Spleen (tissue), 11 donors: ENCODE data around the gene OXNAD1. TPM values are rescaled to one million over a fixed set of nuclear protein-coding genes. Genes with fewer than 3 reads are reported as not detected.

ENCODE experiments used
- DNase-seq: peaks from one replicate; pipeline ENCODE4 v3.0.0-alpha.2; 2020
- H3K27ac ChIP-seq, 8 donors: fragments of 200-600 bp; sonication (generic) in 7 of 8; 1 replicate in 4 of 8; 2 replicates in 4 of 8; pipeline versions ENCODE4 v1.5.0 to v1.8.0; 2016 to 2021; ENCODE audit warnings: inconsistent platforms in 4 of 8, mild to moderate bottlenecking in 4 of 8, moderate library complexity in 1 of 8
- H3K27me3 ChIP-seq, 7 donors: fragments of 200-600 bp; sonication (generic) in 6 of 7; replicated peaks in 1 of 7; 1 replicate in 4 of 7; 2 replicates in 3 of 7; pipeline versions ENCODE4 v1.5.0 to v1.8.0; 2016 to 2021; ENCODE audit warnings: inconsistent platforms in 3 of 7, mild to moderate bottlenecking in 1 of 7
- H3K36me3 ChIP-seq, 6 donors: fragments of 200-600 bp; sonication (generic) in 5 of 6; 1 replicate in 4 of 6; 2 replicates in 2 of 6; pipeline versions ENCODE4 v1.5.0 to v1.8.0; 2016 to 2021; ENCODE audit warnings: inconsistent platforms in 2 of 6
- H3K4me1 ChIP-seq, 6 donors: fragments of 200-600 bp; sonication (generic) in 5 of 6; 1 replicate in 3 of 6; 2 replicates in 3 of 6; pipeline versions ENCODE4 v1.5.0 to v1.8.0; 2016 to 2021; ENCODE audit warnings: inconsistent platforms in 3 of 6
- H3K4me3 ChIP-seq, 8 donors: fragments of 200-600 bp; sonication (generic) in 7 of 8; 1 replicate in 4 of 8; 2 replicates in 4 of 8; pipeline versions ENCODE4 v1.5.0 to v1.8.0; 2016 to 2021; ENCODE audit warnings: inconsistent platforms in 4 of 8, mild to moderate bottlenecking in 4 of 8, moderate library complexity in 2 of 8
- H3K9me3 ChIP-seq, 8 donors: fragments of 200-600 bp; sonication (generic) in 7 of 8; 1 replicate in 4 of 8; 2 replicates in 4 of 8; pipeline versions ENCODE4 v1.5.0 to v1.8.0; 2016 to 2021; ENCODE audit warnings: inconsistent platforms in 4 of 8
- CTCF ChIP-seq, 11 experiments: fragments of 200-600 bp in 7 of 11; fragments of 450-650 bp in 4 of 11; sonication (generic) in 4 of 11; IDR thresholded peaks in 8 of 11; conservative IDR thresholded peaks in 3 of 11; 1 replicate in 7 of 11; 2 replicates in 4 of 11; pipeline versions ENCODE4 v1.4.0 to v1.8.0; 2016 to 2021; ENCODE audit warnings: antibody characterized with exemption in 11 of 11, inconsistent platforms in 4 of 11, mild to moderate bottlenecking in 1 of 11
- POLR2A ChIP-seq, 3 donors: fragments of 450-650 bp; IDR thresholded peaks; one replicate each; pipeline ENCODE4 v1.5.1; 2017; ENCODE audit warnings: antibody characterized with exemption in 3 of 3, mild to moderate bottlenecking in 1 of 3
- POLR2AphosphoS5 ChIP-seq, 3 donors: sonication (generic); formaldehyde crosslinking; IDR thresholded peaks; one replicate each; pipeline ENCODE4 v1.5.1; 2017; ENCODE audit warnings: antibody characterized with exemption in 3 of 3
- WGBS, 5 donors: extraction: QIAGEN DNeasy Blood & Tissue Kit in 3 of 5; methylation state at CpG; one replicate each; pipeline versions ENCODE4 v1.1.5 to v1.1.7; 2013 to 2018; 5-methylcytosine and 5-hydroxymethylcytosine counted together
- intact Hi-C: fragments of 100-400 bp; cut with DNase I; formaldehyde crosslinking; loops from one replicate; pipeline ENCODE4 v1.15.0; 2023; ENCODE audit warnings: low total_unique reads
- polyA plus RNA-seq, 3 donors: library from polyadenylated mRNA; stranded (reverse); fragments of 200-250 nt; gene quantifications; one replicate each; pipeline ENCODE4 v1.2.1, GENCODE V29; 2013
- total RNA-seq, 7 donors: library from RNA; depleted of rRNA in 3 of 7; stranded (reverse); fragments of >200 nt in 3 of 7; fragmentation: NEBNext Ultra II Directional in 4 of 7; extraction: Animal tissue kit (Norgen Biotek cat#: 25700) in 4 of 7; gene quantifications; one replicate each; pipeline versions ENCODE4 v1.1.0 to v1.2.1, GENCODE V29; 2016 to 2021
- donor health status: healthy with polysubstance abuse.
- donor health status: DM: no; HTN: no; CAD: no; lungs with moderate emphysema.
- donor health status: DM: no; HTN: no; CAD: no.
- donor health status: Bipolar disorder and iron deficiency.
- donor health status: healthy.
- donor health status: DM: no; HTN: no; CAD: no.
- donor health status: DM: yes; HTN: yes; CAD: no.

OXNAD1 gene
- total and polyA plus RNA-seq, 10 donors, result 4.2 to 30.6 (median 20.1) TPM

GRCh38 chr3:16231983-16232382 is 33.0 kb upstream of the OXNAD1 start:
- WGBS, 5 donors, result 93 to 100% (median 97%) methylated on average over 2 of the region's 2 CpGs
- no peak for DNase-seq
- H3K9me3 ChIP-seq, result no peaks in the 10 kb centered on the region
- TF ChIP-seq CTCF (IDR thresholded peaks at IDR 0.05 in 8 of 11, conservative IDR thresholded peaks at IDR 0.05 in 3 of 11) (no peak), POLR2AphosphoS5 (IDR thresholded peaks at IDR 0.05) (no peak), POLR2A (IDR thresholded peaks at IDR 0.05) (no peak)
- no peaks in the 10 kb centered on the region for H3K27me3 ChIP-seq
- H3K4me3 ChIP-seq, result no peak overlapping the region
- intact Hi-C loops, result no loop called here
- no peak overlapping the region for H3K27ac ChIP-seq
- no peaks in the 10 kb centered on the region for H3K4me1 ChIP-seq
- peaks cover 0 to 5% (median 0%) of the 10 kb centered on the region in 6 donors for H3K36me3 ChIP-seq

- no peak for TF ChIP-seq POLR2AphosphoS5 (IDR thresholded peaks at IDR 0.05)
- H3K9me3 ChIP-seq, result no peaks in the 10 kb centered on the region
- H3K4me3 ChIP-seq, result no peak overlapping the region
- no peak overlapping the region for H3K27ac ChIP-seq
- intact Hi-C loops, result no loop called here
- WGBS, 5 donors, result 88 to 100% (median 94%) methylated on average over 1 of the region's 1 CpG
- no peaks in the 10 kb centered on the region for H3K4me1 ChIP-seq
- H3K27me3 ChIP-seq, result no peaks in the 10 kb centered on the region
- DNase-seq, result no peak
- H3K36me3 ChIP-seq, result no peaks in the 10 kb centered on the region
Observed at GRCh38 chr3:16233806-16234205, 31.2 kb upstream of the OXNAD1 start.

- intact Hi-C loops, result no loop called here
- H3K4me1 ChIP-seq, result no peaks in the 10 kb centered on the region
Observed at GRCh38 chr3:16234281-16234680, 30.7 kb upstream of the OXNAD1 start.

GRCh38 chr3:16236030-16236639 is 28.9 kb upstream of the OXNAD1 start:
- Histone ChIP-seq H3K36me3 (no peaks in the 10 kb centered on the region), H3K4me3 (no peak overlapping the region), H3K27me3 (no peaks in the 10 kb centered on the region), H3K9me3 (no peaks in the 10 kb centered on the region), H3K27ac (no peak overlapping the region), H3K4me1 (no peaks in the 10 kb centered on the region)
- no peak for DNase-seq
- intact Hi-C loops, result no loop called here
- no peak for TF ChIP-seq POLR2A (IDR thresholded peaks at IDR 0.05)
- no peak for TF ChIP-seq CTCF (IDR thresholded peaks at IDR 0.05 in 8 of 11, conservative IDR thresholded peaks at IDR 0.05 in 3 of 11)
- TF ChIP-seq POLR2AphosphoS5 (IDR thresholded peaks at IDR 0.05), result no peak
- 83 to 96% (median 88%) methylated on average over 4 of the region's 4 CpGs for WGBS, 5 donors

More at GRCh38 chr3:16234281-16234680, 30.7 kb upstream of the OXNAD1 start:
- no peak overlapping the region for H3K4me3 ChIP-seq
- H3K27me3 ChIP-seq, result no peaks in the 10 kb centered on the region
- H3K27ac ChIP-seq, result no peak overlapping the region
- 94 to 98% (median 97%) methylated on average over 2 of the region's 2 CpGs for WGBS, 5 donors
- TF ChIP-seq CTCF (IDR thresholded peaks at IDR 0.05 in 8 of 11, conservative IDR thresholded peaks at IDR 0.05 in 3 of 11), result no peak
- no peak for TF ChIP-seq POLR2AphosphoS5 (IDR thresholded peaks at IDR 0.05)
- TF ChIP-seq POLR2A (IDR thresholded peaks at IDR 0.05), result no peak
- H3K9me3 ChIP-seq, result no peaks in the 10 kb centered on the region
- DNase-seq, result no peak
- no peaks in the 10 kb centered on the region for H3K36me3 ChIP-seq
